ENCODE results near the gene DYNLRB1. TPM values are rescaled to one million over a fixed set of nuclear protein-coding genes. Genes with fewer than 3 reads are reported as not detected.

DYNLRB1 gene
- total and polyA plus RNA-seq, 2 of the 13 experiments (the other 11 are each of a cell fraction or from before 2014, with no cell fraction given), result 140 to 244 TPM

- BruUV-seq (replicated peaks), result no TSS peak
These were observed 43.3 kb downstream of the DYNLRB1 start for GRCh38 chr20:34559311-34560140.

More at GRCh38 chr20:34559311-34560140, 43.3 kb downstream of the DYNLRB1 start:
- no peaks in the 10 kb centered on the region for H3K27me3 ChIP-seq (ENCODE audit: control insufficient read depth in 1 of 2, insufficient read depth in 2 of 2, low read length in 2 of 2)
- no peak overlapping the region for H3K4me2 ChIP-seq (ENCODE audit: low read depth, low read length)
- POLR2A ChIA-PET, result no interaction called here
- in situ Hi-C loops (cut with HindIII; ENCODE audit: extremely low pct_ligation_motif_present, low pct_unique_long_range_greater_than_20kb) (no loop called here), intact Hi-C loops (cut with micrococcal nuclease; ENCODE audit: unreplicated experiment) (no loop called here)
- peak; percentile 10 for ATAC-seq
- no peak overlapping the region for H3K4me3 ChIP-seq (replicated peaks in 1 of 3; ENCODE audit: insufficient read depth in 1 of 3, low read depth in 2 of 3, low read length in 3 of 3)
- H3K4me1 ChIP-seq (ENCODE audit: insufficient read depth, low read length), result no peaks in the 10 kb centered on the region
- no peak for DNase-seq (ENCODE audit: low spot score)
- TF ChIP-seq HNF1A (IDR thresholded peaks at IDR 0.05; ENCODE audit: low read depth) (no peak), HNF1A (CRISPR knock-in tag; IDR thresholded peaks at IDR 0.05; ENCODE audit: borderline replicate concordance) (no peak), TBL1XR1 (IDR thresholded peaks at IDR 0.05; ENCODE audit: borderline replicate concordance, low read length, partially characterized antibody) (no peak), ZBTB33 (CRISPR knock-in tag; IDR thresholded peaks at IDR 0.05) (peak; percentile 79)
- CTCF ChIA-PET (ENCODE audit: low intra/inter-chr PET ratio, low total read pairs), result no interaction called here
- no peak overlapping the region for H3K27ac ChIP-seq (ENCODE audit: extremely low read length, insufficient read depth, low read length)
- no peak for FAIRE-seq
- no peak overlapping the region for H2AFZ ChIP-seq (ENCODE audit: low read length)
- H3K79me2 ChIP-seq (ENCODE audit: insufficient read depth, low read length), result no peaks in the 10 kb centered on the region
- no peaks in the 10 kb centered on the region for H4K20me1 ChIP-seq (ENCODE audit: insufficient read depth, low read length)
- H3K9me3 ChIP-seq (ENCODE audit: low read length), result no peaks in the 10 kb centered on the region
- H3K36me3 ChIP-seq (replicated peaks in 1 of 2; ENCODE audit: control insufficient read depth in 1 of 2, insufficient read depth in 2 of 2, low read length in 2 of 2), result peaks cover 15 to 21% of the 10 kb centered on the region in 2 experiments; a peak in 4 of 5 replicates
- no peak overlapping the region for H3K9ac ChIP-seq (ENCODE audit: insufficient read depth, low read depth, low read length)
- 95% methylated on average over 42 of the region's 43 CpGs for WGBS (ENCODE audit: low lambda C conversion rate)

Data from HepG2 (cell line).